Adrenal gland (tissue), 12 donors: ENCODE data around the gene CD80. TPM values are rescaled to one million over a fixed set of nuclear protein-coding genes. Genes with fewer than 3 reads are reported as not detected.
"Not testable (repeated sequence)": the region's sequence is repeated elsewhere in the genome, so short reads cannot be mapped to it uniquely, and the experiment has no call there.

Experiments
- DNase-seq, 7 donors: peaks; one replicate each; pipeline ENCODE4 v3.0.0-alpha.2; 2019 to 2020
- H3K27ac ChIP-seq, 5 donors: fragments of 200-600 bp; sonication (generic) in 4 of 5; 1 replicate in 3 of 5; 2 replicates in 2 of 5; pipeline versions ENCODE4 v1.5.1 to v1.8.0; 2016 to 2020; ENCODE audit warnings: mild to moderate bottlenecking in 1 of 5
- H3K27me3 ChIP-seq: fragments of 200-600 bp; 2 replicates; pipeline ENCODE4 v1.8.0; 2021
- H3K36me3 ChIP-seq, 2 donors: fragments of 200-600 bp; replicated peaks in 1 of 2; 1 replicate in 1 of 2; 2 replicates in 1 of 2; pipeline versions ENCODE4 v1.5.1 to v1.8.0; 2018 to 2022
- H3K4me1 ChIP-seq, 2 donors: fragments of 200-600 bp; replicated peaks in 1 of 2; 1 replicate in 1 of 2; 2 replicates in 1 of 2; pipeline versions ENCODE4 v1.5.1 to v1.8.0; 2018 to 2021
- H3K4me3 ChIP-seq, 4 donors: fragments of 200-600 bp; sonication (generic) in 3 of 4; one replicate each; pipeline ENCODE4 v1.5.1; 2016 to 2018
- H3K9me3 ChIP-seq, 3 donors: fragments of 200-600 bp; sonication (generic) in 1 of 3; replicated peaks in 1 of 3; 1 replicate in 2 of 3; 2 replicates in 1 of 3; pipeline versions ENCODE4 v1.5.1 to v1.8.0; 2016 to 2021
- POLR2A ChIP-seq, 2 donors: fragments of 450-650 bp; IDR thresholded peaks; one replicate each; pipeline ENCODE4 v1.6.1; 2017; ENCODE audit warnings: antibody characterized with exemption in 2 of 2, mild to moderate bottlenecking in 2 of 2, moderate library complexity in 1 of 2
- WGBS, 4 donors: extraction: QIAGEN DNeasy Blood & Tissue Kit in 2 of 4; methylation state at CpG; one replicate each; pipeline versions ENCODE4 v1.1.5 to v1.1.7; 2013 to 2017; 5-methylcytosine and 5-hydroxymethylcytosine counted together
- intact Hi-C, 2 donors: fragments of 100-400 bp; cut with DNase I; formaldehyde crosslinking; loops; one replicate each; pipeline versions ENCODE4 v1.14.1 to v1.15.0; 2022 to 2023
- polyA plus RNA-seq, 3 donors: library from polyadenylated mRNA; stranded (reverse); fragments of 200-250 nt in 2 of 3; fragments of 350-450 nt in 1 of 3; fragmentation: Illumina TruSeq in 1 of 3; extraction: RNeasy Lipid Tissue Mini Kit (QIAGEN cat#74804) in 1 of 3; gene quantifications; one replicate each; pipeline ENCODE4 v1.2.3, GENCODE V29; 2013 to 2014
- total RNA-seq, 9 donors: library from RNA; depleted of rRNA in 4 of 9; stranded (reverse); fragments of >200 nt in 4 of 9; fragments of 120-200 nt in 1 of 9; fragmentation: NEBNext Ultra II Directional in 1 of 9; extraction: Animal tissue kit (Norgen Biotek cat#: 25700) in 1 of 9; gene quantifications; one replicate each; pipeline versions ENCODE4 v1.1.0 to v1.2.4, GENCODE V29; 2013 to 2023
- TF ChIP-seq, protein P1 (sequence below), 6 experiments: fragments of 450-650 bp in 4 of 6; fragments of 200-600 bp in 2 of 6; sonication (generic) in 1 of 6; IDR thresholded peaks; 1 replicate in 5 of 6; 2 replicates in 1 of 6; pipeline versions ENCODE4 v1.5.1 to v1.8.0; 2016 to 2021; ENCODE audit warnings: antibody characterized with exemption in 6 of 6, mild to moderate bottlenecking in 2 of 6, moderate library complexity in 1 of 6
- donor health status: healthy with polysubstance abuse.
- donor health status: Bipolar disorder and iron deficiency.
- donor health status: DM: yes; HTN: yes; CAD: no.
- donor health status: DM: no; HTN: no; CAD: no.
- donor health status: DM: no; HTN: no; CAD: no.
- donor health status: DM: yes; HTN: yes; CAD: no.

CD80 gene
- total and polyA plus RNA-seq, 12 donors, result 0.07 to 2.0 (median 0.55) TPM; not detected in 1

DNA sequence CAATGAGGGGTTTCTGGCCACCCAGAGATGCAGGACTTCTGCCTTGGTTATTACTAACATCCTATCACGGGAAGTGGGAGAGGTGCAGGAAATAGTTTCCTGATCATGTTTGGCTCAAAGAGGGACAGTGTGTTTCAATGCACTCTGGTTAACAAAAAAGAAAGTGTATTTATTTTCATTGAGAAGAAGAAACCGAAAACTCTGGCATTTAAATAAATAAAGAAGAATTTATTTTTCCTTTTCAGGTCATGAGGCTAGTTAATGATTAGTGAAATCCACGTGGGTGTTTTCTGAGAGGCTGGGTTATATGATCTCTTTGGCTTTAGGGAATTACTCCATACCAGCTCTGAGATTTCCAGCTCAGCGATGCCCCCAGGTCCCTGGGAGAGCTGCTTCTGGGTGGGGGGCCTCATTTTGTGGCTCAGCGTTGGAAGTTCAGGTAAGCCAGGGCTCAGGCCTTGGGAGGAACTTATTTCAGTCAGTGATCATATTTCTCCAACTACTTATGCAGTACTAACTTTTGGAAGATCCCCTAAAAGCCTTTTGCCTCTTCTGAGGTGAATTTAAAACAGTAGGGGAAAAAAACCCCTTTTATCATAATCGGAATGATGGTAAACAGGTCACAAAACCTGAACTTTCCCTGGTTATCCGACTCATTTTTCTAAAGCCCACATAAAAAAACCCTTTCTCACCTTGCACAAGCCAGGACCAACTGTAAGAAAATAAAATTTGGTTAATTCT lies 38.3 kb upstream of the CD80 start, which contains the start of gene PLA1A:
Gene PLA1A (plus strand): TSS at position 338 of the 741 bp plus-strand sequence. CDS start 29 bp downstream, at position 367.
- Histone ChIP-seq H3K4me1 (peaks cover 8 to 16% of the 10 kb centered on the region in 2 donors), H3K9me3 (no peaks in the 10 kb centered on the region), H3K36me3 (no peaks in the 10 kb centered on the region), H3K27ac (peak within 1 kb of the TSS in 2 of 5 donors; percentile 19 to 38), H3K27me3 (no peaks in the 10 kb centered on the region), H3K4me3 (no peak within 1 kb of the TSS)
- no peak for DNase-seq
- no peak for TF ChIP-seq POLR2A (IDR thresholded peaks at IDR 0.05)
- TF ChIP-seq, protein P1, sequence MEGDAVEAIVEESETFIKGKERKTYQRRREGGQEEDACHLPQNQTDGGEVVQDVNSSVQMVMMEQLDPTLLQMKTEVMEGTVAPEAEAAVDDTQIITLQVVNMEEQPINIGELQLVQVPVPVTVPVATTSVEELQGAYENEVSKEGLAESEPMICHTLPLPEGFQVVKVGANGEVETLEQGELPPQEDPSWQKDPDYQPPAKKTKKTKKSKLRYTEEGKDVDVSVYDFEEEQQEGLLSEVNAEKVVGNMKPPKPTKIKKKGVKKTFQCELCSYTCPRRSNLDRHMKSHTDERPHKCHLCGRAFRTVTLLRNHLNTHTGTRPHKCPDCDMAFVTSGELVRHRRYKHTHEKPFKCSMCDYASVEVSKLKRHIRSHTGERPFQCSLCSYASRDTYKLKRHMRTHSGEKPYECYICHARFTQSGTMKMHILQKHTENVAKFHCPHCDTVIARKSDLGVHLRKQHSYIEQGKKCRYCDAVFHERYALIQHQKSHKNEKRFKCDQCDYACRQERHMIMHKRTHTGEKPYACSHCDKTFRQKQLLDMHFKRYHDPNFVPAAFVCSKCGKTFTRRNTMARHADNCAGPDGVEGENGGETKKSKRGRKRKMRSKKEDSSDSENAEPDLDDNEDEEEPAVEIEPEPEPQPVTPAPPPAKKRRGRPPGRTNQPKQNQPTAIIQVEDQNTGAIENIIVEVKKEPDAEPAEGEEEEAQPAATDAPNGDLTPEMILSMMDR (IDR thresholded peaks at IDR 0.05), result no peak
- intact Hi-C loops, result loop anchor here in 1 of 2 donors (10.0 kb wide), 1 partner anchor 87 kb away; no protein-coding TSS in a partner anchor
- WGBS, 4 donors, result 67 to 70% (median 67%) methylated on average over 7 of the region's 7 CpGs

DNA sequence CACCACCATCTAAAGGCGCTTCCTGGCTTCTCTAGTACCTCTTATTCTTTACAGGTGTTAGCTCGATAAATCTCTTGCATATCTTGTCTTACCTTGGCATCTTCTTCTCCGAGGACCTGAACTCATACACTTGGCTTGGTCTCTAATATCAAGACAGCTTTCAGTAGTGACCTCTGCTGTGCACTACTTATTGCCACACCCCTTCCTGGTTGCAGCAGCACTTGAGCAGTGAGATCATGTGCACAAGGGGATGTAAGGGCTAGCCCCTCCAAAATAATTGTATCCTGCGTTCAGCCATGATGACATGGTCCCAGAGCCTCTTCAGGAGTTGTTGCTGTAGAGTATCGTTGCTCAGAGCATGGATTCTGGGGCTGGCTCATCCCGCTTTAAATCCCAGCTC lies 37.0 kb upstream of the CD80 start:
- 85 to 91% (median 88%) methylated on average over 5 to 6 of the region's 6 CpGs for WGBS, 4 donors
- intact Hi-C loops, result loop anchor here in 1 of 2 donors (10.0 kb wide), 1 partner anchor 88 kb away; no protein-coding TSS in a partner anchor
- TF ChIP-seq, protein P1 (IDR thresholded peaks at IDR 0.05), result no peak
- no peak for TF ChIP-seq POLR2A (IDR thresholded peaks at IDR 0.05)
- no peaks in the 10 kb centered on the region for H3K27me3 ChIP-seq
- no peaks in the 10 kb centered on the region for H3K36me3 ChIP-seq
- H3K9me3 ChIP-seq, result no peaks in the 10 kb centered on the region
- H3K4me1 ChIP-seq, result peaks cover 0 to 7% of the 10 kb centered on the region in 2 donors
- H3K27ac ChIP-seq, result no peak overlapping the region
- no peak for DNase-seq
- H3K4me3 ChIP-seq, result no peak overlapping the region

DNA sequence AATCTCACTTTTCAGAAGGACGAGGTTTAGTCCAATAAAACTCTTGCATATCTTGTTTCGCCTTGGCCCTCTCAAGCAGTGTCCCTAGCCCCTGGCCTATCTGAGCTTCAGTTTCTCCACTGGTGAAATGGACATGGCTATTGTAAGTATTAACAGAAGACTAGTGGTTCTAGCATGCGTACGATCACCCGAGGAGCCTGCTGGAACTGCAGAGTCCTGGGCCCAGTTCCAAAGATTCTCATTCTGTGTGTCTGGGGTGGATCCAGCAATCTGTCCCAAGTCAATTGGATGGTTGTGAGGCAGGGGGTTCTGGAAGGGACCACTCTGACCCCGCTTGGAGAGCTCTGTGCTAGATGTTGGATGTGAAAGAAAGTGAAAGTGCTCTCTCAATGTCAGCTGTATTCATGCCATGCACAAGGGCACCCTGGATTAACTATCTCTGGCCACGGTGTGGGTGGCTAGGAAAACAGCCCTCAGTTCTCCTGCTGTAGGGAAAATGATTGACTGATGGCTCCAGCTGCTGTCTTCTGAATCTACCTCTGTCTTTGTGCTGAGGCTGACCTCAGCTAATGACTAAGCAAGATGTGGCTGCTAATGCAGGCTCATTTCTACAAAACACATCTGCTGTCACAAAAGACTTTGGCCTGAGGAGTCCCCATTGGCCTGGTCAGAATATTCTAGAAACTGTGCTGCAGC lies 36.4 kb upstream of the CD80 start:
- Histone ChIP-seq H3K9me3 (no peaks in the 10 kb centered on the region), H3K27me3 (no peaks in the 10 kb centered on the region), H3K4me1 (peaks cover 0 to 4% of the 10 kb centered on the region in 2 donors), H3K36me3 (no peaks in the 10 kb centered on the region), H3K27ac (peak overlapping the region in 1 of 5 donors; percentile 3), H3K4me3 (peak overlapping the region in 1 of 4 donors; percentile 28)
- DNase-seq, result no peak
- TF ChIP-seq, protein P1 (IDR thresholded peaks at IDR 0.05), result no peak
- no peak for TF ChIP-seq POLR2A (IDR thresholded peaks at IDR 0.05)
- WGBS, 4 donors, result 66 to 85% (median 82%) methylated on average over 5 to 7 of the region's 7 CpGs
- intact Hi-C loops, result loop anchor here in 1 of 2 donors (10.0 kb wide), 1 partner anchor 89 kb away; no protein-coding TSS in a partner anchor

DNA sequence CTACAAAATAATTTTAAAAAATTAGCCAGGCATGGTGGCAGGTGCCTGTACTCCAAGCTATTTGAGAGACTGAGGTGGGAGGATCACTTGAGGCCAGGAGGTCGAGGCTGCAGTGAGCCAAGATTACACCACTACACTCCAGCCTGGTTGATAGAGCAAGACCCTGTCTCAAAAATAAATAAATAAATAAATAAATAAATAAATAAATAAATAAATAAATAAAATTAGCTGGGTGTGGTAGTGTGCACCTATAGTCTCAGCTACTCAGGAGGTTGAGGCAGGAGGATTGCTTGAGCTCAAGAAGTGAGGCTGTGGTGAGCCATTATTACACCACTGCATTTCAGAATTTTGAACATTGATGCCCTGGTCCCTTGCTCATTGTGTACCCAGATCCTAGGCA lies 35.5 kb upstream of the CD80 start:
- intact Hi-C loops, result loop anchor here in 1 of 2 donors (10.0 kb wide), 1 partner anchor 90 kb away; no protein-coding TSS in a partner anchor
- not testable (repeated sequence) for H3K9me3 ChIP-seq, H3K27ac ChIP-seq, H3K27me3 ChIP-seq, H3K4me1 ChIP-seq, DNase-seq, H3K36me3 ChIP-seq, H3K4me3 ChIP-seq
- WGBS, 4 donors, result 79 to 87% (median 81%) methylated on average over 1 of the region's 1 CpG
